Measurements from ENCODE around the gene DMBX1. TPM values are rescaled to one million over a fixed set of nuclear protein-coding genes. Genes with fewer than 3 reads are reported as not detected.

DMBX1 gene
- total and polyA plus RNA-seq, 10 donors: not detected

DNA sequence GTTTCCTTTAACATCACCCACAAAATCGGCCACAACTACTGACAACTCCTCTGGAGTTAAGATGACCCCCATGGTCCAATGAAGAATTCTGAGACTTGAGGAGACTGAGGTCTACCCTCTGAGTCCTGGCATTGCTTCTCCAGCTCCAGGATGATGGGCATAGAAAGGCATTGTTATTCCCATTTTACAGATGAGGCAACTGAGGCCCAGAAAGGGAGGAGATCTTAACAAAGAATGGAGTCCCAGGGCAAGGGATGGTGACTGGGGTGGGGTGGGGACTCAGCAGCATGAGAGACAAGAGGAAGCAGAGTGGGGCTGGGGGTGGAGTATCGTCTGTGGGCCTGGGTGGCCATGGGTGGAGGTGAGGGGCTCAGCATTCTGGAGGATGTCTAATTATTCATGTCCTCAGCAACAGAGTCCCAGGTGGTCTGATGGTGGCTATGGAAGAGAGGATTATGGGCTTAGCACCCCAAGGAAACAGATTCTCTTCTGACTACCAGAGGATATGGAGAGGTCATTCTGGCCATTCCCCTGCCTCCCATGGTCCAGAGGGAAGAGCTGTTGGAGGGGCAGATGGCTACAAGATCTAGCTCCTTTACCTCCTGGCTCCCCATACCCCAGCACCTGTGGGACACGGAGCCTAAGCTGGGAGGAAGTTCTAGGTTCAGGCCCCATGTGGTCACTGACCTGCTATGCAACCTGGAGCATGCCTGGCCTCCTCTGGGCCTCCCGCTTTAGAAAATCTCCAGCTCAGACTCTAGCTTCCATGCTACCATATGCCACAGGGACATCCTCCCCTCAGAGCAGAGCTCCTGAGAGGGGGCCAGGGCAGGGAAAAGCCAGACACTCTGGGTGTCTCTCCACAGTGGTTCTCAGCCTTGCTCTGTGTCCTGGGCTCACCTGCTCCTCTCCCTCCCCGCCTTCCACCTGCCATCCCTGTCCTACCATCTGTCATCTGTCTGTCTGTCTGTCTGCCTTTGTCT is 37.4 kb upstream of the DMBX1 start:
- H3K9me3 ChIP-seq: no peaks in the 10 kb centered on the region
- peaks cover 0 to 95% (median 21%) of the 10 kb centered on the region in 7 donors for H3K27me3 ChIP-seq (replicated peaks in 1 of 7)
- peaks cover 0 to 19% (median 12%) of the 10 kb centered on the region in 6 donors for H3K4me1 ChIP-seq
- intact Hi-C loops (cut with DNase I; ENCODE audit: low total_unique reads): no loop called here
- DNase-seq: no peak
- no peak overlapping the region for H3K27ac ChIP-seq
- WGBS, 5 donors: 67 to 80% (median 76%) methylated on average over 4 to 5 of the region's 5 CpGs
- TF ChIP-seq, protein P1, sequence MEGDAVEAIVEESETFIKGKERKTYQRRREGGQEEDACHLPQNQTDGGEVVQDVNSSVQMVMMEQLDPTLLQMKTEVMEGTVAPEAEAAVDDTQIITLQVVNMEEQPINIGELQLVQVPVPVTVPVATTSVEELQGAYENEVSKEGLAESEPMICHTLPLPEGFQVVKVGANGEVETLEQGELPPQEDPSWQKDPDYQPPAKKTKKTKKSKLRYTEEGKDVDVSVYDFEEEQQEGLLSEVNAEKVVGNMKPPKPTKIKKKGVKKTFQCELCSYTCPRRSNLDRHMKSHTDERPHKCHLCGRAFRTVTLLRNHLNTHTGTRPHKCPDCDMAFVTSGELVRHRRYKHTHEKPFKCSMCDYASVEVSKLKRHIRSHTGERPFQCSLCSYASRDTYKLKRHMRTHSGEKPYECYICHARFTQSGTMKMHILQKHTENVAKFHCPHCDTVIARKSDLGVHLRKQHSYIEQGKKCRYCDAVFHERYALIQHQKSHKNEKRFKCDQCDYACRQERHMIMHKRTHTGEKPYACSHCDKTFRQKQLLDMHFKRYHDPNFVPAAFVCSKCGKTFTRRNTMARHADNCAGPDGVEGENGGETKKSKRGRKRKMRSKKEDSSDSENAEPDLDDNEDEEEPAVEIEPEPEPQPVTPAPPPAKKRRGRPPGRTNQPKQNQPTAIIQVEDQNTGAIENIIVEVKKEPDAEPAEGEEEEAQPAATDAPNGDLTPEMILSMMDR (IDR thresholded peaks at IDR 0.05 in 8 of 11, conservative IDR thresholded peaks at IDR 0.05 in 3 of 11): no peak
- TF ChIP-seq POLR2AphosphoS5 (IDR thresholded peaks at IDR 0.05) (no peak), POLR2A (IDR thresholded peaks at IDR 0.05) (no peak)
- H3K4me3 ChIP-seq: no peak overlapping the region
- no peaks in the 10 kb centered on the region for H3K36me3 ChIP-seq

DNA sequence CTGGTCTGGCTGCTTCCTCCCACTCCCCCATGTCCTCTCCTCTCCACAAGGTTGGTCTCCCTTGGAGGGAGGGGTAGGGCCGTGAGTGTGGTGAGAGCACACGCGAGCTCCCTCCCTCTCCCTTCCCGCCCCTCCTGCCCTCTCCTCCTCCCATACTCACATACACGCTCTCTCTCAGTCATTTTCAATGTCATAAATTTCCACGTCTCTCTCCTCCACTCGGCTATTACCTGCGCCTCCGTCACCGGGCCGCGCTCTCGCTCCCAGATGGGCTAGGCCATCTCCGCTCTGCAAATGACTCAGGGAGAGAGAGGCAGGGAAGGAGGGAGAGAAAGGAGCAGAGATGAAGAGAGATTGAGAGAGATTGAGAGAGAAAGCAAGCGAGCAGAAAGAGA is 36.7 kb upstream of the DMBX1 start:
- Histone ChIP-seq H3K4me3 (no peak overlapping the region), H3K9me3 (no peaks in the 10 kb centered on the region), H3K36me3 (no peaks in the 10 kb centered on the region), H3K27ac (no peak overlapping the region), H3K4me1 (peaks cover 0 to 12% (median 7%) of the 10 kb centered on the region in 6 donors), H3K27me3 (replicated peaks in 1 of 7) (peaks cover 0 to 91% (median 14%) of the 10 kb centered on the region in 7 donors)
- TF ChIP-seq POLR2A (IDR thresholded peaks at IDR 0.05) (no peak), POLR2AphosphoS5 (IDR thresholded peaks at IDR 0.05) (no peak)
- TF ChIP-seq, protein P1 (IDR thresholded peaks at IDR 0.05 in 8 of 11, conservative IDR thresholded peaks at IDR 0.05 in 3 of 11): no peak
- 51 to 63% (median 61%) methylated on average over 15 of the region's 15 CpGs for WGBS, 5 donors
- no peak for DNase-seq
- intact Hi-C loops (cut with DNase I; ENCODE audit: low total_unique reads): no loop called here

DNA sequence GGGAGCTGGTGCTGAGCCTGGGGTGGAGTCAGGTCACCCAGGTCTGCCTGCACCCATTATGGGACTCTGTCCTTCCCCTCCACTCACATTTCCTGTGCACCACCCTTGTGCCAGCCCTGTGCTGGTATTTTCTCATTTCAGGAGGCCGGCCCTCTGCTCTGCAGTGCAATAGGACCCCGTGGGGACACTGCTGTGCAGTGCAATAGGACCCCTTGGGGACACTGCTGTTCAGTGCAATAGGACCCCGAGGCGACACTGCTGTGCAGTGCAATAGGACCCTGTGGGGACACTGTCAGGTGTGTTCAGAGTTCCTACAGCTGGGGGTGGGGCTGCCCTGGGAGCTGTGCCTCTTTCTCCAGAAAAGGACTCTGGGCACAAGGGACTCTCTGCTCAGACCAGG is 36.2 kb upstream of the DMBX1 start:
- TF ChIP-seq POLR2AphosphoS5 (IDR thresholded peaks at IDR 0.05) (no peak), POLR2A (IDR thresholded peaks at IDR 0.05) (no peak)
- TF ChIP-seq, protein P1 (IDR thresholded peaks at IDR 0.05 in 8 of 11, conservative IDR thresholded peaks at IDR 0.05 in 3 of 11): no peak
- intact Hi-C loops (cut with DNase I; ENCODE audit: low total_unique reads): no loop called here
- no peaks in the 10 kb centered on the region for H3K9me3 ChIP-seq
- H3K4me3 ChIP-seq: no peak overlapping the region
- 56 to 70% (median 59%) methylated on average over 4 of the region's 4 CpGs; no CpG with 5 or more reads in 1 of the 5 donors for WGBS, 5 donors
- H3K4me1 ChIP-seq: peaks cover 0 to 7% (median 3%) of the 10 kb centered on the region in 6 donors
- no peak overlapping the region for H3K27ac ChIP-seq
- H3K27me3 ChIP-seq (replicated peaks in 1 of 7): peaks cover 0 to 91% (median 9%) of the 10 kb centered on the region in 7 donors
- no peaks in the 10 kb centered on the region for H3K36me3 ChIP-seq
- peak; percentile 40 for DNase-seq

DNA sequence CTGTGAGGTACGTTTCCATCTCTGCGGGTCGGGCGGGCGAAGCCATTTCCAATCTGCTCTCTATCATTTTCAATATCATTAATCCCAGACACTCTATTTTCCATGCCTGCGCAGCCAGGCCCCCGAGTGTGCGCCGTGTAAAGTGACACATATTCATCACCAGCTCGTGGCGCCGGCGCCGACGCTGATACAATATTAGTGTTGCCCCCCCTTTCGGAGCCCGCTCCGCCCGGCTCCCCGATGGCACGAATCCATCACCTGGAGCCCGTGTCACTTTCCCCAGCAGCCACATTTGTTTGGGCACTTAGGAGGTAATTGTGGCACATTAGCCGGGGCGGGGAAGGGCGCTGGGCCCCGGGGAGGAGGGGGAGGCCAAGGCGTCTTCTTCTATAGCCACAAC is 33.7 kb upstream of the DMBX1 start:
- intact Hi-C loops (cut with DNase I; ENCODE audit: low total_unique reads): no loop called here
- TF ChIP-seq, protein P1 (IDR thresholded peaks at IDR 0.05 in 8 of 11, conservative IDR thresholded peaks at IDR 0.05 in 3 of 11): no peak
- TF ChIP-seq POLR2AphosphoS5 (IDR thresholded peaks at IDR 0.05) (no peak), POLR2A (IDR thresholded peaks at IDR 0.05) (no peak)
- H3K27me3 ChIP-seq (replicated peaks in 1 of 7): peaks cover 0 to 86% (median 0%) of the 10 kb centered on the region in 7 donors

More for the DNA sequence above, 33.7 kb upstream of the DMBX1 start:
- H3K36me3 ChIP-seq: no peaks in the 10 kb centered on the region
- no peaks in the 10 kb centered on the region for H3K4me1 ChIP-seq
- no peaks in the 10 kb centered on the region for H3K9me3 ChIP-seq
- no peak overlapping the region for H3K27ac ChIP-seq
- WGBS, 5 donors: 88 to 91% (median 89%) methylated on average over 26 to 27 of the region's 27 CpGs
- DNase-seq: no peak
- H3K4me3 ChIP-seq: no peak overlapping the region
